GM12891 (cell line): ENCODE results near the gene SPSB3.
"Not testable (repeated sequence)": the region's sequence is repeated elsewhere in the genome, so short reads cannot be mapped to it uniquely, and the experiment has no call there.

Experiments used
- DNase-seq: peaks from one replicate; pipeline ENCODE4 v3.0.0; 2011; ENCODE audit warnings: low spot score; ENCODE audit not compliant: insufficient read length
- FAIRE-seq: peaks from 2 replicates; lab custom pipeline; 2011; peaks lifted over from hg19 to GRCh38; lab: Jason Lieb, UNC
- PAX5 ChIP-seq: IDR thresholded peaks from 2 replicates; pipeline ENCODE4 v1.6.1; 2011; ENCODE audit warnings: low read length, moderate library complexity, mild to moderate bottlenecking; ENCODE audit not compliant: insufficient read depth, severe bottlenecking
- POLR2A ChIP-seq: IDR thresholded peaks from 2 replicates; pipeline ENCODE4 v1.6.1; 2011; ENCODE audit warnings: low read depth, low read length, control low read depth
- POLR2AphosphoS5 ChIP-seq: IDR thresholded peaks from 2 replicates; pipeline ENCODE4 v1.6.1; 2011; ENCODE audit warnings: low read depth, low read length, control low read depth
- POU2F2 ChIP-seq: IDR thresholded peaks from 2 replicates; pipeline ENCODE4 v1.6.1; 2011; ENCODE audit warnings: low read depth, mild to moderate bottlenecking, control low read depth, low read length, moderate library complexity
- SPI1 ChIP-seq: IDR thresholded peaks from 2 replicates; pipeline ENCODE4 v1.6.1; 2011; ENCODE audit warnings: low read depth, low read length, control low read depth
- TAF1 ChIP-seq: IDR thresholded peaks from 2 replicates; pipeline ENCODE4 v1.6.1; 2011; ENCODE audit warnings: low read depth, low read length, control low read depth

Gene SPSB3

GRCh38 chr16:1740781-1741490 lies 41.4 kb downstream of the SPSB3 start:
- FAIRE-seq (no peak), DNase-seq (no peak)
- TF ChIP-seq PAX5 (no peak), SPI1 (no peak), TAF1 (no peak), POLR2AphosphoS5 (no peak)

GRCh38 chr16:1740234-1740633 lies 42.1 kb downstream of the SPSB3 start:
- TF ChIP-seq TAF1 = no peak
- no peak; the same call in 1 of the 2 replicates for TF ChIP-seq POLR2AphosphoS5
- no peak for TF ChIP-seq POLR2A
- TF ChIP-seq POU2F2 = no peak
- no peak for TF ChIP-seq PAX5
- no peak for TF ChIP-seq SPI1
- DNase-seq = no peak
- no peak for FAIRE-seq

- DNase-seq (no peak), FAIRE-seq (no peak)
- TF ChIP-seq SPI1 (no peak), POLR2AphosphoS5 (no peak), POU2F2 (no peak), POLR2A (no peak), TAF1 (no peak), PAX5 (no peak)
Observed at GRCh38 chr16:1734816-1735215, 47.6 kb downstream of the SPSB3 start.

GRCh38 chr16:1734123-1734522 lies 48.2 kb downstream of the SPSB3 start:
- DNase-seq (no peak), FAIRE-seq (no peak)
- TF ChIP-seq SPI1 (no peak), POLR2A (no peak)

- FAIRE-seq, DNase-seq: not testable (repeated sequence)
Observed at GRCh38 chr16:1732551-1732987, 49.8 kb downstream of the SPSB3 start.

- TF ChIP-seq POLR2AphosphoS5 (no peak), POLR2A (no peak), TAF1 (no peak), POU2F2 (no peak), SPI1 (no peak), PAX5 (no peak)
- FAIRE-seq (no peak), DNase-seq (no peak)
Observed at GRCh38 chr16:1732071-1732470, 50.3 kb downstream of the SPSB3 start.

GRCh38 chr16:1731603-1732002 lies 50.8 kb downstream of the SPSB3 start:
- no peak for DNase-seq
- TF ChIP-seq POLR2A (no peak), POLR2AphosphoS5 (no peak), SPI1 (no peak), TAF1 (no peak), PAX5 (no peak), POU2F2 (no peak)
- no peak for FAIRE-seq

- DNase-seq (no peak), FAIRE-seq (no peak)
- TF ChIP-seq TAF1 = no peak
- no peak for TF ChIP-seq PAX5
- TF ChIP-seq SPI1 = no peak
- TF ChIP-seq POLR2AphosphoS5 = no peak
- TF ChIP-seq POU2F2 = no peak
- no peak for TF ChIP-seq POLR2A
Observed at GRCh38 chr16:1731073-1731472, 51.3 kb downstream of the SPSB3 start.

- no peak for FAIRE-seq
- no peak for DNase-seq
- no peak for TF ChIP-seq POU2F2
- no peak for TF ChIP-seq POLR2AphosphoS5
- TF ChIP-seq TAF1 = no peak
- no peak for TF ChIP-seq PAX5
- TF ChIP-seq SPI1 = no peak
- TF ChIP-seq POLR2A = no peak
Observed at GRCh38 chr16:1729445-1729844, 52.9 kb downstream of the SPSB3 start.

- no peak for DNase-seq
- no peak for FAIRE-seq
- TF ChIP-seq POU2F2 (no peak), POLR2A (no peak), TAF1 (no peak), POLR2AphosphoS5 (no peak), PAX5 (no peak), SPI1 (no peak)
Observed at GRCh38 chr16:1729026-1729425, 53.3 kb downstream of the SPSB3 start.
